Measurements from ENCODE around the gene THRB.

Gene THRB

DNA sequence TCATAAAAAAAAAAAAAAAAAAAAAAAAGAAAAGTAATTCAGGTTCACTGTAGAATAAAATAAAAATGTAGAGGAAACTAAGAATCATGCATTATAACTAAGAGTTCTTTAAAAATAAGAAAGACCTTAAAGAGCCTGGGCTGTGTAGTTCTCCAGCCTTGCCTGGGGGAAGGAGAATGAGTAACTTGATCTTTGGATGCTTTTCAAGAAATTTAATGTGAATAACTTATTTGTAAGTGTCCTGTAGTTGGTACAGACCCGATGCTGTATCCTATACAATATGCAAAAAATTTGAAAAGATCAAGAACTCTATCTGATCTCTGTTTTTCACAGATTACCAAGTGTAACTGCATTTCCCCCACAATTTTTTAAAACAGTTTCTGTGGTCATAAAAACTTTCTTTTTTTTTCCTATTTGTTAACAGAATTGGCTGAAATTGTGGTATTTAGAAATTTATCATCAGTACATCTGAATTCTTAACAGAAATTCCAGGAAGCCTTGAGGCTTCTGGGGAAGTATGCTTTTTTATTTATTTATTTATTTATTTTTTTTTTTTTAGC, 195.3 kb downstream of the THRB start:
- no peak for DNase-seq

DNA sequence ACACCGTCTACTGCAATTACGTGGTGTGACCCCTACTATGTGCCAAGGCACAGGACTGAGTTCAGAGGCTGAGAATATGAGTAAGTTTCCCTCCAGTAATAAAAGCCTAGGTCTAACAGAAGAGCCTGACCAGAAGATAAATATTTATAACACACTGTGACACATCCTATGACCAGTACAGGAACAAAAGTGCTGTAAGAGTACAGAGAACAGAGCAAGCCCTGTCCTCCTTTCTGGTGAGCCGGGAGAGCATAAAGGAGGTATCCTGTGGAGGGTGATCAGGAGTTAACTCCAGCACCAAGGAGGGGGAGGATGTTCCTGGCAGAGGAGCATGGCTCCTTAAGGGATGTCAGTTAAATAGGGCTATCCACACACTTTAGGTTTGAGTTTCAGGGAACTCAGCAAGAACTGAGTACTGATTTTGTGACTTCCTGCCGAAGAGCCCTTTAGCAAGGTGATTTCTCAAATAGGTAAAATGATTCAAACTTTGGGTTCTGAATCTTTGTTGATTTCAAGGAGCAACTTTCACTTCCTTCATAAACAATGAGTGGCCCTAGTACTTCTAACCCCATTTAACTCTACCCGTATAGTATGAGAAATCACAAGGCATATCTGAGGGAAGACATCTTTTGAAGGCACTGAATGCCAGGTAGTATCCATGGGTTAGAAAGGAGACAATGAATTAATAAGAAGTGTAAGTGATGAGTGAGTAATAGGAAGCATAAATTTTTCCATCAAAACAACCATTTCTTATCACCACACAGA, 198.0 kb downstream of the THRB start:
- DNase-seq: no peak

DNA sequence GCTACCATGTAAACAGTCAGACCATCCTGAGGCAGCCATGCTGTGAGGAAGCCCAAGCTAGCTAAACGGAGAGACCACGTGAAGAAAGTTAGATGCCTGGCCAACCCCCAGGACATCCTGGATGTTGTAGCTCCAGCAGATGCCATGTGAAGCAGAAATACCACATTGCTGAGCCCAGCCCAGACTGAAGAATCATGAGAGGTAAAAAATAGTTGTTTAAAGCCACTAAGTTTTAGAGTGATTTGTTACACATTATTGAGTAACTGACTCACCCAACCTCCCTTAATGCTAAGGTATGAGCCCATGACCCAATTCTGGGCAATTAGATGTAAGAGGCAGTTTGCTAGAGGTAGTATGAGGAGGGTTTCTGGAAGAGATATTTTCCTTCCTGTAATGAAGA, 200.5 kb downstream of the THRB start:
- no peak for DNase-seq

DNA sequence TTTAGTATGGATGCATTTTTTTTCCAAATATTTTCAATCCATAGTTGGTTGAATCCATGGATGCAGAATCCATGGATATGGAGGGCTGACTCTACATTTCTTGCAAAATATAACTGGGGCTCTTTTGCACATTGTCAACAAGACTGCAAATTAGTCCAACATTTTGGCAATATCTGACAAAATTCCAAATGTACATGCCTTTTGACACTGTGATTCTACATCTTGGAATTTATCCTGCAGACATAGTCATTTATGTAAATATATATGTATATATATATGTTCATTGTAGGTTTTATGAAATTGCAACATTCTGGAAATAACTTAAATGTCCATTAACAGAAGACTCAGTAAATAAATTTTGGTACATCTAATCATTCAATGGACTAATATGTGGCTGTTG, 203.0 kb downstream of the THRB start:
- no peak for DNase-seq

DNA sequence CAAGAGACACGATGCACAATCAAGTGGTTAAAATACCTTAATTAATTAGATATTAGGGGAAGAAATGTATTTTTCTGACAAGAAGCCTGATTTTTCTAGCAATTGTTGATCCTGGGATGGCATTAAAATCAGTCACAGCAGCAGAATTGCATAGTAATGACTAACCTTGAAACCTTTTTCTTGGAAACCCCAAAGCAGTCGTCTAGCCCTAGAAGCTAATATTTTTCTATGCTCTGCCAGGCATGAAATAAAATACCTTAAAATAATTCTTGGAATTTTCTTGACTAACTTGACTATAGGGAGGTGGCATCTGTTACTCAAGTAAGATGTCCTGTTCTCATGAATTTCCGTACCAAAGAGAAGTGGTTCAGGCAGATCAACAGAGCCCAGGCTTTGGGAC, 204.1 kb downstream of the THRB start:
- DNase-seq: no peak

DNA sequence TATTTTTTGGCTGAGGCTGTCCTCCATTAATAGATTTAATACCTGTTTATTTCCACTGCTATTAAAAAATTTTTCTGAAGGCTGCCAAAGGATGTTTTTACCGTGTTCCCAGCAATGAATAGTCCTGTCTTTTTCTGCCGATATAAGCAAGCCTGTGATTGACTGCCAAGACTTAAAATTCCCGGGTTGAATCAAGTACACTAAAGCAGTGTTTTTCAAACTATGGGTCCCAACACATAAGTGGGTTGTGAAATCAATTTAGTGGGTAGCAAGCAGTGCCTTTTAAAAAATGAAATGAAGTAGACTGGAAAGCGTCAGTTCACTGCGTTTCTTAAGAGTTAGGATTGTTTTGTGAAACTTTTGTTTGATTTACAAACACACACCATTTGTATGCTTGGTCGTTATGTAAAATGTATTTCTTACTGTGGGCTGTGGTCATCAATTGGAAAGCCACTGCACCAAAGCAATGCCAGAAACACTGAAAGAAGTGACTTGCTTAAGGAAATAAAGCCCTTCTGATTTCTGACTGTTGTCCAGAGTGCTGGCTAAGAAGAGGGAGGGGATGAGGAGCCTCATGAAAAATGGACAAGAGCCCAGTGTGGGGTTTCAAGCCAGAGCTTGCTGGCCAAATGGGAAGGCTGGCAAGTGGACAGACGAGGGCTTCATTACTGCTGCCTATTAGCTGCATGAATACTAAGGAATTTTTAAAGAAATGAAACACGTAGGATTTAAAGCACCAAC, 206.0 kb downstream of the THRB start:
- DNase-seq: no peak

DNA sequence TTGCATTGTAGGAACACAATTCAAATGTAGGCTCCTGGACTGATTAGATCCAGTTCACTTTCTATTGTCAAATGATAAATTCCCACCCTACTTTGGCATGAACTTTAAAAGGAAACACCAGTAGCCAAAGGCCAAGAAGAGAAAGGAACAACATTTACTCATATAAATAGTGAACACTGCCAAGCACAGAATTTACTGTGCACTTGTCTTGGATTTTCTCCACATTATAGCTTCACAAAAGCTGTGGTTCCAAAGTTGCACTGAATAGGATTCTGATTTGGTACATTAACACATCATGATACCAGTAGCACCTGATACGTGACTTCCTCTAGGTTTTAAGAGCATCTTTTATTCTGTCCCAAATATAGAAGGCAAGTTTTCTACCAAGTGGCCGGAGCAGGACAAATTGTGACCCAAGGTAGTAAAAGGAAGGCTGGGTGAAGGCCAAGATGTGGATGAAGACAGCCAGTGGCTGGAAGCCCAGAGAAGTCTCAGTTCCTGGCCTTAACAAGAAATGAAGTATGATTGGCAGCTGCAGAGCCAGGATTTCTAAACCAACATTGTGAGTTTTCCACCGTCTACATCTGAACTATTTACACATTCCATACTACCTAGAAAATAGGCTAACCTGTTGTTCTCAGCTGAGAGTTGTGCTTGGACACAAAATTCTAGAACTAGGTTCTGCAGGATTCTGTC, 206.7 kb downstream of the THRB start:
- no peak for DNase-seq

DNA sequence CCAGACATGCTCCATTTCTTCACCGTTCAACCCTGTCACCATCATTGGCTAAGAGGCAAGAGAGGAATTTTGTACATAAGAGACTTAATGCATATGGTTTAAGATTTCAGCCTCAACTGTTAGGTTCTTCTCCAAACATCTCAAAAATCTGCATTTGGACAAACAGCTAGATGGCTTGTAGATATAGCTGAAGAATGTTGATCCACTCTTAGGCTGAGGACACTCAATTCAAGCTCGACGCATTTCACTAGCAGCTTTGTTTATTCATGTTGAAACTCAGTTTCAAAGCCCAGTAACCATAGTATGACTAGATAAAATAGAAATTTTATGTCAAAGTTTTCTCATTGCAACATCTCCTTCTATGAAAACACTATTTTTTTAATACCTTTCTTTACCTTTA, 208.2 kb downstream of the THRB start:
- DNase-seq: no peak

DNA sequence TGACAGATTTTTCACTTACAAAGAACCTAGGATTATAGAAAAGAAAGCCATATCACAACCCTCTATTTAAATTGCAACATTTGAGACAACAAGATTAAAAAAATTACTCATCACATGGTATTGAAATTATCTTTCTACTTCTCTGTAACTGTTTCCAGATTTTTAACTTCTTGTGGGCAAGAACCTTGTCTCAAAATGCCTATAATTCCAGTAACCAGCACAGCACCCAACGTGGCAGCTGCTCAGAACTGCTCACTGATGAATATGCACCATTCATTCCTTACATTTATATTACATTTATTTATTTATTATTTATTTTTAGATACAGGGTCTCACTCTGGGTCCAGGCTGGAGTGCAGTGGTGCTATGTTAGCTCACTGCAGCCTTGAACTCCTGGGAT, 216.1 kb downstream of the THRB start:
- DNase-seq: no peak

DNA sequence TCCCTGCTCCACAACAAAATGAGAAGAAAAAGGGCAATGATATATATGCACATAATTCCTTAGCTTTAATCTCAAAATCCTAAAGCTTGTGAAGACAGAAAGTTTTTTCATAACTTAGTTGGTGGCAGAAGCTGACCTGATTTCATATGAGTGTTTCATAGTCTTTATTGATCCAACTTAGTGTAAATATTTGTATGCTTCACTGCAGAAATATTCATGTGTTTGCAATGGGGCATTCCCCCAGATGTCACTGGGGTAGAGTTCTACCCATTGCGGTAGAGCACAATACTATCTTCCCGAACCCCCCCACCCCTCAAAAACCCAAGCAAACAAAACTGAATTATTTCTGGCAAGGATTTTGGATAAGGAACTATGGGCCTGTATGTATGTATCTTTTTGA, 221.2 kb downstream of the THRB start:
- DNase-seq: no peak

DNA sequence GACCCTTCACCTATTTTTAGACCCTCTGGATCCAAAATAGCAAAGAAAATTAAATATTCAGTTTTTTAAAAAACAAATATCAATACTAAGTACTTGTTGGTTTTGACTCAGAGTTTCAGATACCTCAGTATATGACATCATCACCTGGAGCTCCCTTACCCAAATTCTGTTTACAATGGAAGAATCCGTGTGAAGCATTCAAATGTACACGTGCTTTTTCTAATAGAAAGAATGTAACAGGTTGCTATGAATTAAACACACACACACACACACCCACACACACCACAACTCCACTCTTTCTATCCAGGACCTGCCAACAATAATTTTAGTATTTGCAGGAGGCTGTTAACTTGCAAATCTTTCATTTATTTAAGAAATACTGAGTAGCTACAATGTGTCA, 221.8 kb downstream of the THRB start:
- DNase-seq: no peak

DNA sequence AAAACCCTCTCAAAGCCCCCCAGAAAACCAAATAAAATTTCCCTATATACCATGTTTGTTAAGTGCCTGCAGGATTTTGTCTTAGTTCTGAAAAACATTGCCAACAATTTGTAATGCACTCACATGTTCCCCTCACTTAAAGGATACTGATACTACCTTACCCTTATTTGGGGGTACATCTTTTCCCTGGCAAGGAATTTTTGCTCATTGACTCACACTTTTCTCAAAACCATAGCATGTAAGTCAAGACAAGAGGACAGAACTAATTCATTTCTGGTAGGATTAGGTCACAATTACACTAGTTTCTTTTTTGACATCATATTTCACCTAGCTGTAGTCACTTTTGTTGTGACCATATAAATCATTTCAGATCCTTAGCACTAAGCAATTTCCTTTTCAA, 222.2 kb downstream of the THRB start:
- DNase-seq: no peak

DNA sequence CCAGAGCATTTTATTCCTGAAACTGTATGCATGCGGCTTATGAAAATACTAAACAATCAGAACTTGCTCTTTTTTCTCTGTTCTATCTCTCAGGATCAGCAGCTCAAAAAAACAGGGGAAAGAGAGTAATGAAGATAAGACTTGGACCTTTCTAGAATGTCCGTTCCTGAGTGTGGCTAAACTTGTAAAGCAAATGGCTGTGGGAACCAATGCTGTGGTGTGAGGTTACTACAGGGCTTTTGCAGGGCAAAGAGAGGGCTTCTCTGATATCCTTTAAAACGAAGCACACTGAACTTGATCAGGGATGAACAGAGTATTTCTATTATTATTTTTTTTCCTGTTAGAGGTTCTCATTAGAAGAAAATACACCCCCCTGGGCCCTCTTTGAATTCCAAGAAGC, 223.4 kb downstream of the THRB start:
- DNase-seq: no peak

DNA sequence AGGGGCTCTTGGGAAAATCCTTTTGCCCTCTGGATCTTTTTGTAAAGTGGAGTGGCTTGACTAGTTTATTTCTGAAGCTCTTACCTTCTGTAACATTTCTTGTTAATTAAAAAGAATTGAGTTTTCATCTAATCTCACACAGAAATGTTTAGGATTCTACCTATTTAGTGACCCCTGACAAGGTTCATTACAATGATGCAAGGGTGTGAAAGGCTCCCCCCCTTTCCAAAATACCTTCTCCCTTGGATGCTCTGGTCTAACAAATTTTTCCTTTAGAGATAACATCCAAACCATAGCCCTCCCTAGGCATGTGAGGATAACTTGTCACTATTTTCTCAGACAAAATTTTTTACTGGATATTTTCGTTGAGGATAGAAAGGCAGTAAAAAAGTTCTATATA, 223.9 kb downstream of the THRB start:
- DNase-seq: no peak

DNA sequence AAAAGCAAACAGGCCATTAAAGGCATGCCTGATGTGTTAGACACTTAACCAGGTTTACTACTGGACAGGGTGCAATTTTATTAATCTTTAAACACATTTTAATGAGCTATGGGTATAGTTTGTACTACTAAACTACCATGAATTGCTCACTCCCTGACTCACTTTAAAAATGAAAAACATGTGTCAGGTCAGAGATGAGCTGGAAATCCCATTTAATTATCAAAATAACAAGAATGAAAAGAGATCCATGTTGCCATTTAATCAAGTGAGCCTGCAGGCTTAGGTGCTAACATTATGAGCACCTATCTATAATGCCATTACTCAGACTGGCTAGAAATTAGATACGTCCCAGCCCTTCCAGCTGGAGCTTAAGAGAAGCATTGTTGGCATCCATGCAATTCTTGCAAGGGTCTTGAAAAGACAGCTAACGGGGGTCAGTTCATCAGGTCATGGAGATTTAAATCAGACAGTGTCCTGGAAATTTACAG, 224.4 kb downstream of the THRB start:
- DNase-seq: no peak

DNA sequence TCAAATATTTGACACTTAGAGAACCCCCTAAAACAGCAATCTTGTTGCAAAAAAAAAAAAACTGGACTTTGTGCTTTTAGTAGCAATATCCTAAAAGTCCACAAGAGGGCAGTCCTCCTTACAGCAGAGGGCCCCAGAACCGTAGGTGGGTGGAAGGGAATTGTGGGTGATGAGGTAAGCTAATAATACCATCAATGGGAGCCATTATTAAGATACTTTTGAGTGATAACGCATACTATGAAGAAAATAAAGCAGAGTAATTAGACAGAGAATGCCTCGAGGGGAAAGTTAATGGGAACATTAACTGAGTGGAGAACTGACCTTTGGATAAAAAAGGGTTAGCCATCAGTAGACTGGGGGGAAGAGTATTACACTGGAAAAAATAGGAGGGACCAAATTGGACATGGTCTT, 229.9 kb downstream of the THRB start:
- no peak for DNase-seq

DNA sequence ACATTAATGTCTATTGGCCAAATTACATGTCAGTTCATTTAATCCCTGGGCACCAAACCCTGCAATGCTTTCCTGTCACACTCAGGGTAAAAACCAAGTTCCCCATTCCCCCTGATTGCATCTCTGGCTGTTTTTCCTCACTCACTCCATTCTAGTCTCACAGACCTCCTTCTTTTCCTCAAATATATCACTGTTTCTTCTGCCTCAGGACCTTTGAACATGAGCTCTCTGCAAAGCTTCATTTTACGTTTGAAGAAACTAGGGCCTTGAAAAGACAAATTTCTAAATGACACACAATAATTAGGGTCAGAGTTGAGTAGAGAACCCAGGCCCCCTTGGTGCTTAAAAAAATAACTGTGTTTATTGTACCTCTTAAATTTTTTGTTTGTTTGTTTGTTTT, 230.6 kb downstream of the THRB start:
- DNase-seq: no peak

DNA sequence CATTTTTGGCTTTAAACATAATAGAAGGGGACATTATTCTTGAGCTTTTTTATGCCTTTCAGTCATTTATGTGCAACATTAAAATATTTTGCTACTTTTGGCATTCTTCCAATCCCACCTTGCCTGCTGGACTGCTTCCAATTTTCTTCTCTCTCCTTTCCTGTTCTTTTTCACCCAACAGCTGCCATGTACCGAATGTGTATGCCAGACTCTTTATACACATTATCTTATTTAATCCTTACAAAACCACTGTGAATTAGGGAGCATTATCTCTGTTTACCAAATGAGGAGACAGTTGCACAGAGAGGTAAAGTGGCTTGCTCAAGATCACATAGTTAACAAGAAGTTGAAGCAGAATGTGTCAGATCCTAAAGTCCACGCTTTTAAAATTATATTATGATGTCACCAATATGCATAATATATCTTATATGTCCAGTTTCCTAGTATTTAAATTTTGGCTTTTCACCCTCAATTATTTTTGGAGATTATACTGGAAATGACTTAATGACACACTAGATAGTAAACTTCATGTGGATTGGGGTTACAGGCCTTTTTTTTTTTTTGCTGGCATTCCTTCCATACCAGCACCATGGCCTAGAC, 231.5 kb downstream of the THRB start:
- no peak for DNase-seq

DNA sequence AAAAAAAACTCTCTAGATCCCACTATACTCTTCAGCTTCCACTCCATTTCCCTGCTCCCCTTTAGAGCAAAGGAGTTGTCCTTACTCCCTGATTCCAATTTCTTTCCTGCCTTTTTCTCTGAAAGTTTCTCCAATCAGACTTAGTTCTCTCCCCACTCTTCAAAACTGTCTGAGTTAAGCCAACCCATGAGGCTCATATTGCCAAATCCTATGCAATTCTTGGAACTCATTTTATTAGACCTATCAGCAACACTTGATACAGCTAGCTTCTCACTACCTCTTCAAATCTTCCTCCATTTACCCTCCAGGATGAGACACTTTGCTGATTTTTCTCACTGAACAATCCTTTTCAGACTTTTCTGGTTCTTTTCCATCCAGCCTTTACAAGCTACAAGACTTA, 233.1 kb downstream of the THRB start:
- no peak for DNase-seq

DNA sequence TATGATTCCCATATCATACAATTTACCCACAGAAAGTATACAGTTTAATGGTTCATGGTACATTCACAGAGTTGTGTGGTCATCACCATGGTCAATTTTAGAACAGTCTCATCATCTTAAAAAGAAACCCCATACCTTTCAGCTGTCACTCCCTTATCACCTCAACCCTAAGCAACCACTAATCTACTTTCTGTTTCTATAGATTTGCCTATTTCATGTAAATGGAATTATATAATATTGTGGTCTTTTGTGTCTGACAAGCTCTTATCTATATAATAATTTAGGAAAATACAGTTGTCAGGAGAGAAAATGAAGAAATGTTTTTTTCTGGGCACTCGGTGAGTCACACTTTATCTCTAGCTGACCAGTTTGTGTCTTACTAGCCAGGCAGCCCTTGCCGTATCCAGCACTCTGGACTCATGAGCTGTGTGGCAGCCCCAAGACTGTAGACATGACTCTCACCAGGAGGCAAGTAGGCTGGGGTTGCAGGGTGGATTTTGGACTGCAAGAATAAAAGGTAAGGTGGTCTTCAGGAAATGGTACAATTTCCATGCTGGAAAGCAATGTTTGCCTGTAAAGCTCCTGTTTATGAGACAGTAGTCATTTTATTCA, 234.6 kb downstream of the THRB start:
- no peak for DNase-seq

DNA sequence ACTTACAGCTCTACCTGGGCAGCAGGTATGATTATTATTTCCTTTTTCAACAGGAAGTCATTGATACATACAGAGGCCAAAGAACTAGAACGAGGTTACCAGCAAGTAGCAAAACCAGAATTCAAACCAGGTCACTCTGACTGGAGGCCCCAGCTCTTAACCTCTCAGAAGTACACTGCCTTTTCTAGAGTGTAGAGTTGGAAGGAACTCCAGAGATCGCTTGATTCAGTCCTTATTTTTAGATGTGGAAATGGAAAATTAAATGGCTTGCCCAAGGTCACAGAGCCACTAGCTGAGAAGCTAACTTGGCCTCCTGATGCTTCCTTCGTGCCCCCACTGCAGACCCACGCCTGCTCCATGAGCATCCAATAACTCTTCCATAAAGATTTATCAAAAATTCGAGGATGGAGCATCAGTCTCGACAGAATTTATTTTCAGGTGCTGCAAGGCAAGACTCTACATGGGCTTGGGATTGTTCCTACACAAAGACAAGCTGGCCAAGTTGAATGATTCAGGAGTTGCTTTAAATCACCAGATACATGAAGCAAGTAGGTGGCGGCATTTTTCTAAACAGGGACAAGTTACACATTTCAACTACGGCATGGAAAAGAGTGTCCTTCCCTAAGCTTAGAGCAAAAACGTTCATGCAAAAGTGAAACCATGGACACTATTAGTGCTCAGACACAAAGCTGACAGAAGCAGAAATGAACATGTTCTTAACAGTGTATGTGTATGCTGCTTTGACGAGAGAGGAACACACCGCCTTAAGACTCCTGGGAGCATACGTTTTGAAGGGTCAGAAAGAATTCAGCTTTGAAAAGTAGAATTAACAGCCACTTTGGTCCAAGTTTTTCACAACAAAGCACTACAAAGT, 235.7 kb downstream of the THRB start:
- DNase-seq: no peak

DNA sequence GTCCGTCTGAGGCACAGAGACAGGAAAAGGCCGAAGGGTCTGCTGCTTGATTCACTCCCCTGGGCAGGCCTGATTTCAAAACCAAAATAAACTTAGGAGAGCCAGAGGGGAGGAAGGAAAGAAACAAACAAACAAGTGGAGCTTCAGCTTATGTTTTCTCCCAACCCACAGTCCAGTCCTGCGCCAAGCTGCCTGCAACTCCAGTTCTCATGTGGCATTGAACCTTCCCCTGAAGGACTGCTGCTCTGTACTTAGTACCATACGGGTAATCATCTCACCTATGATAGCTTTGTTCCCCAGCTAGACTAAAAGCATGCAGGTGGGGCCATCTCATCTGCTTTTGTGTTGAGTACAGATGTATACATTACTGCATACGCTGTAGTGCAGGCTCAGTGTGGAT, 236.4 kb downstream of the THRB start:
- DNase-seq: no peak
